ENCODE measurements around the gene SLC17A5. TPM values are rescaled to one million over a fixed set of nuclear protein-coding genes. Genes with fewer than 3 reads are reported as not detected.
"Not testable (repeated sequence)": the region's sequence is repeated elsewhere in the genome, so short reads cannot be mapped to it uniquely, and the experiment has no call there.

The SLC17A5 gene
- total RNA-seq, 1 donor from 2014 or later: 11.4 TPM

DNA sequence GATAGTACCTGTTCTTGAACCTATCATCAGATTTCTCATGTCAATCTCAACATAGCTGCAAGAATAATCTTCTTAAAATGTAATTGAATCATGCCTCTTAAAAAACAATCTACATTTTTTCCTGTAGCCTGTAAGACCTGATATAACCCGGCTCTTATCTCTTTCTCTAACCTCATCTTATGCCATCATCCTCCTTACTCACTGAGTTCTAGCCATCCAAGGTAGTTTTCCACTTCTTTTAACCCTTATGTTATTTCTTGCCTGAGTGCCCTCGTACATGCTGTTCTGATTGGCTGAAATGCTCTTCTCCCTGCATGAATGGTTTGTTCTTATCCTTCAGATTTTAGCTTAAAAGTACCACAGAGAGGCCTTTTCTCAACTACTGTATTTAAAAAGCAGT is 16.4 kb downstream of the SLC17A5 start:
- DNase-seq (ENCODE audit: low read depth): no peak
- no peak overlapping the region for H3K4me3 ChIP-seq (ENCODE audit: low read depth, low read length)
- TF ChIP-seq CTCF (conservative IDR thresholded peaks at IDR 0.05; ENCODE audit: low read depth, low read length): no peak

GRCh38 chr6:73636048-73636447 is 17.7 kb downstream of the SLC17A5 start:
- TF ChIP-seq CTCF (conservative IDR thresholded peaks at IDR 0.05; ENCODE audit: low read depth, low read length): no peak
- H3K4me3 ChIP-seq (ENCODE audit: low read depth, low read length): no peak overlapping the region

GRCh38 chr6:73632346-73632745 is 21.4 kb downstream of the SLC17A5 start:
- no peak for TF ChIP-seq CTCF (conservative IDR thresholded peaks at IDR 0.05; ENCODE audit: low read depth, low read length)
- no peak for DNase-seq (ENCODE audit: low read depth)
- no peak overlapping the region for H3K4me3 ChIP-seq (ENCODE audit: low read depth, low read length)

More at GRCh38 chr6:73636048-73636447, 17.7 kb downstream of the SLC17A5 start:
- DNase-seq (ENCODE audit: low read depth): no peak

GRCh38 chr6:73631849-73632248 is 21.9 kb downstream of the SLC17A5 start:
- no peak for TF ChIP-seq CTCF (conservative IDR thresholded peaks at IDR 0.05; ENCODE audit: low read depth, low read length)
- no peak for DNase-seq (ENCODE audit: low read depth)
- H3K4me3 ChIP-seq (ENCODE audit: low read depth, low read length): no peak overlapping the region

DNA sequence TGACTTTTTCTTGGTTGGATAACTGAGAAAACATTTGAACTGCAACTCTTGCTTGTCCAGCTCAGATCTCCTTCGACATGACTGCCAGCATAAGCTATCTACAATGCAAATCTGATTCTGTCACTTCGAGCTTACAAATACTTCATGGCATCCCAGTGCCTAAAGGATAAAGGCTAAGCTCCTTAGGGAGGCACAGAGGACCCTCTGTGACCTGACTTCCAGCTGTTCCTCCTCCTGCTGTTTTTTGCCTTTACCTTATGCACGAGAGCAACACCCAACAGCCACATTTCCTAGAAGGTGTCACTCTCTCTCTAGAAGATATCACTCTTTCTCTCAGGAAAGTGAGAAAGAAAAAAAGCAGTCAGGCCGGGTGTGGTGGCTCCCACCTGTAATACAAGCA is 23.4 kb downstream of the SLC17A5 start:
- H3K4me3 ChIP-seq (ENCODE audit: low read depth, low read length): no peak overlapping the region
- DNase-seq (ENCODE audit: low read depth): no peak
- TF ChIP-seq CTCF (conservative IDR thresholded peaks at IDR 0.05; ENCODE audit: low read depth, low read length): no peak

DNA sequence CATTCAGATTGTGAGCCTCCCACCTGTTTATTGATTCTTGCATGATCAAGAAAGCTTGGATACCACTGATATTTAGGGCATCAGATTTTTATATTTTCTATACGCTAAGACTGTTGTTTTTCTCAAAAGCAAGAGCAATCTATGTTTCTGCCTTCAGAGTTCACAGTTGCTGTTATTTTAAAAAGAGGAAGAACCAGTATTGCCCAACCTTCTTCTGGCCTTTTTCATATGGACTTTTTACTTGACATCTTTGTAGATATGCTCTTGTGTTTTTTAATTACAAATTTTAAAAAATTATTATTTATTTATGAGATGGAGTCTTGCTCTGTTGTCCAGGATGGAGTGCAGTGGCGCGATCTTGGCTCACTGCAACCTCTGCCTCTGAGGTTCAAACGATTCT is 28.9 kb downstream of the SLC17A5 start:
- TF ChIP-seq CTCF (conservative IDR thresholded peaks at IDR 0.05; ENCODE audit: low read depth, low read length): no peak
- no peak for DNase-seq (ENCODE audit: low read depth)
- H3K4me3 ChIP-seq (ENCODE audit: low read depth, low read length): no peak overlapping the region

- DNase-seq (ENCODE audit: low read depth); H3K4me3 ChIP-seq (ENCODE audit: low read depth, low read length): not testable (repeated sequence)
These were observed 30.3 kb downstream of the SLC17A5 start for GRCh38 chr6:73623480-73623879.

GRCh38 chr6:73618082-73618481 is 35.7 kb downstream of the SLC17A5 start:
- not testable (repeated sequence) for DNase-seq (ENCODE audit: low read depth); H3K4me3 ChIP-seq (ENCODE audit: low read depth, low read length)

Measured in epithelial cell of proximal tubule (primary cell).